Type B pancreatic cell (in vitro differentiated cells): ENCODE measurements around the gene DCAF7. TPM values are rescaled to one million over a fixed set of nuclear protein-coding genes. Genes with fewer than 3 reads are reported as not detected.

Source experiments
- DNase-seq: peaks from one replicate; pipeline ENCODE4 v3.0.0; 2021; ENCODE audit warnings: mixed read lengths; ENCODE audit not compliant: unreplicated experiment; ENCODE audit errors: extremely low spot score
- H3K27ac Mint-ChIP-seq: 2 replicates; pipeline ENCODE4 v1.8.0; 2021; ENCODE audit warnings: mild to moderate bottlenecking, mixed read lengths
- H3K27me3 Mint-ChIP-seq: 2 replicates; pipeline ENCODE4 v1.8.0; 2021; ENCODE audit warnings: mixed read lengths
- H3K36me3 Mint-ChIP-seq: 2 replicates; pipeline ENCODE4 v1.8.0; 2021; ENCODE audit warnings: mixed read lengths
- H3K4me1 Mint-ChIP-seq: one replicate; pipeline ENCODE4 v1.8.0; 2021; ENCODE audit warnings: mixed read lengths; ENCODE audit not compliant: unreplicated experiment
- H3K4me3 Mint-ChIP-seq: 2 replicates; pipeline ENCODE4 v1.8.0; 2021; ENCODE audit warnings: mild to moderate bottlenecking, mixed read lengths
- H3K9me3 Mint-ChIP-seq: 2 replicates; pipeline ENCODE4 v1.8.0; 2021; ENCODE audit warnings: mixed read lengths
- total RNA-seq: library from RNA; stranded (reverse); gene quantifications from 2 replicates; pipeline ENCODE4 v1.2.1, GENCODE V29; 2021; ENCODE audit warnings: low replicate concordance
- TF ChIP-seq, protein P1 (sequence below): fragments of 200-600 bp; sonication (generic); conservative IDR thresholded peaks from 2 replicates; pipeline ENCODE4 v1.5.0; 2021; ENCODE audit warnings: antibody characterized with exemption, mild to moderate bottlenecking

DCAF7 gene
- total RNA-seq, 1 donor from 2014 or later: 123 TPM

DNA sequence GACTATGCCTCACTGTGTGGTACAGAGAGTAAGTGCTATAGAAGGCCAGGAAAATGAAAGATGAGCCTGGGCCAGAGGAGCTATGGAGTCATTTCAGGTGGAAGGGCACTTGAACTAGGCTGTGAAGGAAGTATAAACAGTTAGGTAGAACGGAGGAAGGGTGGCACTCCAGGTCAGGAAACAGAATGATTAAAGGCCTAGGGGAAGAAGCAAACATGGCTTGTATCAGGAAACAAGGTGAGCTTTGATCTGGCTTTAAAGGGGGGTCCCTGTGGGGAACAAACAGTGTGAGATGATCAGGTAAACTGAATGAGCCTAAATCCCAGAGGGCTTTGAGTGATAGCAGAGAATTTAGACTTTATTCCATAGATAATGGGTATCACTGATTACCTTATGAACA lies 88.8 kb downstream of the DCAF7 start:
- H3K4me1 Mint-ChIP-seq: peaks cover 3% of the 10 kb centered on the region

DNA sequence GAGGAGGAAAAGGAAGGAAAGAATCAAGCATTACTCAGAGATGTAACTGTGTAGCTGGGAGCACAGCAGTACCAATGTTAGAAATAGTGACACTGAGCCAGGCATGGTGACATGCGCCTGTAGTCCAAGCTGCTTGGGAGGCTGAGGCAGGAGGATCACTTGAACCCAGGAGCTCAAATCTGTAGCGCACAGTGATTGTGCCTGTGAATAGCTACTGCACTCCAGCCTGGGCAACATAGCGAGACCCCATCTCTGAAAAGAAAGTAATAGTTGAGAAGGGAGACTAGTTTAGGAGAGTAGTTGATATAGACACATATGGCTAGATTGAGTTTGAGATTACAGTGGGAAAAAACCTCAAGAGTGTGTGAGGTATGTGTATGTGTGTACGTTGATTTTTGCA lies 89.8 kb downstream of the DCAF7 start:
- no peaks in the 10 kb centered on the region for H3K4me1 Mint-ChIP-seq
- TF ChIP-seq, protein P1, sequence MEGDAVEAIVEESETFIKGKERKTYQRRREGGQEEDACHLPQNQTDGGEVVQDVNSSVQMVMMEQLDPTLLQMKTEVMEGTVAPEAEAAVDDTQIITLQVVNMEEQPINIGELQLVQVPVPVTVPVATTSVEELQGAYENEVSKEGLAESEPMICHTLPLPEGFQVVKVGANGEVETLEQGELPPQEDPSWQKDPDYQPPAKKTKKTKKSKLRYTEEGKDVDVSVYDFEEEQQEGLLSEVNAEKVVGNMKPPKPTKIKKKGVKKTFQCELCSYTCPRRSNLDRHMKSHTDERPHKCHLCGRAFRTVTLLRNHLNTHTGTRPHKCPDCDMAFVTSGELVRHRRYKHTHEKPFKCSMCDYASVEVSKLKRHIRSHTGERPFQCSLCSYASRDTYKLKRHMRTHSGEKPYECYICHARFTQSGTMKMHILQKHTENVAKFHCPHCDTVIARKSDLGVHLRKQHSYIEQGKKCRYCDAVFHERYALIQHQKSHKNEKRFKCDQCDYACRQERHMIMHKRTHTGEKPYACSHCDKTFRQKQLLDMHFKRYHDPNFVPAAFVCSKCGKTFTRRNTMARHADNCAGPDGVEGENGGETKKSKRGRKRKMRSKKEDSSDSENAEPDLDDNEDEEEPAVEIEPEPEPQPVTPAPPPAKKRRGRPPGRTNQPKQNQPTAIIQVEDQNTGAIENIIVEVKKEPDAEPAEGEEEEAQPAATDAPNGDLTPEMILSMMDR: no peak
- no peak overlapping the region for H3K4me3 Mint-ChIP-seq
- DNase-seq: no peak
- peaks cover 19% of the 10 kb centered on the region for H3K36me3 Mint-ChIP-seq
- H3K27ac Mint-ChIP-seq: no peak overlapping the region
- no peaks in the 10 kb centered on the region for H3K9me3 Mint-ChIP-seq
- H3K27me3 Mint-ChIP-seq: no peaks in the 10 kb centered on the region

More for the DNA sequence above, 88.8 kb downstream of the DCAF7 start:
- Mint-ChIP-seq H3K27me3 (no peaks in the 10 kb centered on the region), H3K9me3 (no peaks in the 10 kb centered on the region), H3K27ac (no peak overlapping the region), H3K4me3 (no peak overlapping the region), H3K36me3 (peaks cover 19% of the 10 kb centered on the region)
- no peak for DNase-seq
- TF ChIP-seq, protein P1: no peak

DNA sequence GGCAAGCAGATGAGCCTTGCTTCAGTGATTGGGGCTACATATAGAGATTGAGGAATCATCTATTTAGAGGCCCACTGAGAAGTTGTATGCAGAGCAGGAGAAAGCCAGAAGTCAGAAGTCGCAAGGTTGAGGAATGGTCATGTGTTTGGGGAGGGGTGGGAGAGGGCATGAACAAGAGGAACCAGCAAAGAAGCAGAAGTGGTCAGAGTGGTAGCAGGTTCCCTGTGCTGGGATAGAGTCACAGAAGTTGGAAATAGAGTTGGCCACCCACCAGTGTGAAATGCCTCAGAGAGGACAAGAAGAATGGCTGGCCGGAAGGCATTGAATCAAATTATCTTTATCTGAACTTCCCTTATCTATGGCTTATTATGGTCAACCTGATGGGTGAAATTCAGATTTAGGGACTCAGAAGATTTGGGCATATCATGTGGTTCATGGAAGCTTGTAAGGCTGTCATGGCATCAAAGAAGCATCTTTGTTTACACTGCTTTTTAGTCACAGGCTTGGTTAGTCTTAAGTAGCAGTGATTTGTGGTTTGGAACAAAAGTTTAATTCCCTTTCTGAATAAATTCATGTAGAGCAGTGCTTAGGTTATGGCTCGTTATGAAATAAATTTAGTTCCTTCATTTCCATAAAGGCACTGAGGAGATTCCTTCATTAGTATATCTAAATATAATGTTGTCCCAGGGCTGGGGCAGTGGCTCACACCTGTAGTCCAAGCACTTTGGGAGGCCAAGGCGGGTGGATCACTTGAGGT lies 91.6 kb downstream of the DCAF7 start:
- no peaks in the 10 kb centered on the region for H3K9me3 Mint-ChIP-seq
- H3K27ac Mint-ChIP-seq: no peak overlapping the region
- H3K36me3 Mint-ChIP-seq: peaks cover 13% of the 10 kb centered on the region
- H3K4me1 Mint-ChIP-seq: no peaks in the 10 kb centered on the region
- DNase-seq: no peak
- TF ChIP-seq, protein P1: no peak
- H3K27me3 Mint-ChIP-seq: no peaks in the 10 kb centered on the region
- H3K4me3 Mint-ChIP-seq: no peak overlapping the region

Other genes starting within 250 kb of the DCAF7 start
- 34.5 and 85.1 TPM in 2 replicates for gene CYB561, start 104.2 kb upstream of the DCAF7 start, total RNA-seq
- 3.6 and 9.1 TPM in 2 replicates for gene ACE, start 73.4 kb upstream of the DCAF7 start, total RNA-seq
- gene KCNH6, start 27.1 kb upstream of the DCAF7 start, total RNA-seq: 4.4 and 9.0 TPM in 2 replicates
- gene TACO1, start 50.4 kb downstream of the DCAF7 start, total RNA-seq: 22.3 and 24.4 TPM in 2 replicates
- 10.5 and 26.2 TPM in 2 replicates for gene MAP3K3, start 71.9 kb downstream of the DCAF7 start, total RNA-seq
- 16.1 and 65.1 TPM in 2 replicates for gene LIMD2, start 149.6 kb downstream of the DCAF7 start, total RNA-seq
- 26.5 and 43.9 TPM in 2 replicates for gene STRADA, start 191.3 kb downstream of the DCAF7 start, total RNA-seq
- 71.8 and 78.2 TPM in 2 replicates for gene CCDC47, start 223.1 kb downstream of the DCAF7 start, total RNA-seq
- gene DDX42, start 223.7 kb downstream of the DCAF7 start, total RNA-seq: 124 and 148 TPM in 2 replicates